GM18868 (cell line): ENCODE data around the gene CDC123.
"Not testable (repeated sequence)": the region's sequence is repeated elsewhere in the genome, so short reads cannot be mapped to it uniquely, and the experiment has no call there.

ENCODE experiments used
- ATAC-seq: cut with Tn5 transposase; IDR thresholded peaks from one replicate; pipeline ENCODE4 v1.9.1; 2021; ENCODE audit warnings: mild to moderate bottlenecking, moderate library complexity; ENCODE audit not compliant: unreplicated experiment

The CDC123 gene

GRCh38 chr10:12195603-12196506 is at the start of gene CDC123, which contains the start of gene NUDT5:
Gene CDC123, plus strand, starts transcription at chr10:12196188. Its CDS starts 58 bp downstream, at chr10:12196246.
Gene NUDT5, minus strand, starts transcription at chr10:12195891. Its CDS starts 9,600 bp downstream, at chr10:12186291.
- ATAC-seq: peak; percentile 89

- ATAC-seq: no peak
These were observed 45.8 kb upstream of the CDC123 start for GRCh38 chr10:12150163-12150562.

GRCh38 chr10:12154516-12154915 is 41.5 kb upstream of the CDC123 start:
- ATAC-seq: no peak

- ATAC-seq: no peak
These were observed 39.4 kb upstream of the CDC123 start for GRCh38 chr10:12156367-12157123.

GRCh38 chr10:12158111-12158510 is 37.9 kb upstream of the CDC123 start:
- no peak for ATAC-seq

GRCh38 chr10:12160664-12161063 is 35.3 kb upstream of the CDC123 start:
- no peak for ATAC-seq

- ATAC-seq: no peak
These were observed 33.1 kb upstream of the CDC123 start for GRCh38 chr10:12162927-12163326.

- no peak for ATAC-seq
These were observed 31.9 kb upstream of the CDC123 start for GRCh38 chr10:12164085-12164484.

- no peak for ATAC-seq
These were observed 31.0 kb upstream of the CDC123 start for GRCh38 chr10:12165036-12165435.

- ATAC-seq: no peak
These were observed 29.8 kb upstream of the CDC123 start for GRCh38 chr10:12165999-12166775.

- not testable (repeated sequence) for ATAC-seq
These were observed 24.5 kb upstream of the CDC123 start for GRCh38 chr10:12171512-12171911.

- no peak for ATAC-seq
These were observed 18.3 kb upstream of the CDC123 start for GRCh38 chr10:12177642-12178041.

- ATAC-seq: no peak
These were observed 16.3 kb upstream of the CDC123 start for GRCh38 chr10:12179606-12180170.

GRCh38 chr10:12180221-12180974 is 15.6 kb upstream of the CDC123 start:
- no peak for ATAC-seq

GRCh38 chr10:12181065-12181775 is 14.8 kb upstream of the CDC123 start:
- peak; percentile 99 for ATAC-seq

- no peak for ATAC-seq
These were observed 11.8 kb upstream of the CDC123 start for GRCh38 chr10:12184165-12184564.

GRCh38 chr10:12186323-12186722 is 9.7 kb upstream of the CDC123 start:
- ATAC-seq: no peak

GRCh38 chr10:12187321-12187905 is 8.6 kb upstream of the CDC123 start:
- ATAC-seq: no peak

GRCh38 chr10:12188656-12189055 is 7.3 kb upstream of the CDC123 start:
- ATAC-seq: no peak
